ENCODE results near the gene ARNT2.

ARNT2 gene

GRCh38 chr15:80593486-80594030, 189.4 kb downstream of the ARNT2 start:
- Histone ChIP-seq H2AFZ (ENCODE audit: low read length) (no peak overlapping the region), H3K4me2 (ENCODE audit: low read length) (no peak overlapping the region), H3K27ac (ENCODE audit: low read depth, low read length, poor library complexity, severe bottlenecking) (no peak overlapping the region), H3K9me2 (ENCODE audit: low read depth, low read length) (no peaks in the 10 kb centered on the region), H3K4me1 (ENCODE audit: insufficient read depth, low read length, severe bottlenecking) (no peaks in the 10 kb centered on the region), H3K79me2 (ENCODE audit: insufficient read depth, low read length) (no peaks in the 10 kb centered on the region), H3K9me3 (ENCODE audit: low read length) (no peaks in the 10 kb centered on the region), H3K9ac (ENCODE audit: low read length) (no peak overlapping the region), H3K27me3 (ENCODE audit: insufficient read depth, low read length) (no peaks in the 10 kb centered on the region), H3F3A (ENCODE audit: insufficient read depth, low read length) (no peaks in the 10 kb centered on the region), H4K20me1 (ENCODE audit: insufficient read depth, low read length) (no peaks in the 10 kb centered on the region), H3K36me3 (ENCODE audit: insufficient read depth, low read length) (no peaks in the 10 kb centered on the region), H3K4me3 (ENCODE audit: low read depth, low read length, poor library complexity, severe bottlenecking) (no peak overlapping the region)
- TF ChIP-seq EZH2 (IDR thresholded peaks at IDR 0.05; ENCODE audit: borderline replicate concordance, low read length) (no peak), CTCF (IDR thresholded peaks at IDR 0.05; ENCODE audit: low read length) (no peak)

DNA sequence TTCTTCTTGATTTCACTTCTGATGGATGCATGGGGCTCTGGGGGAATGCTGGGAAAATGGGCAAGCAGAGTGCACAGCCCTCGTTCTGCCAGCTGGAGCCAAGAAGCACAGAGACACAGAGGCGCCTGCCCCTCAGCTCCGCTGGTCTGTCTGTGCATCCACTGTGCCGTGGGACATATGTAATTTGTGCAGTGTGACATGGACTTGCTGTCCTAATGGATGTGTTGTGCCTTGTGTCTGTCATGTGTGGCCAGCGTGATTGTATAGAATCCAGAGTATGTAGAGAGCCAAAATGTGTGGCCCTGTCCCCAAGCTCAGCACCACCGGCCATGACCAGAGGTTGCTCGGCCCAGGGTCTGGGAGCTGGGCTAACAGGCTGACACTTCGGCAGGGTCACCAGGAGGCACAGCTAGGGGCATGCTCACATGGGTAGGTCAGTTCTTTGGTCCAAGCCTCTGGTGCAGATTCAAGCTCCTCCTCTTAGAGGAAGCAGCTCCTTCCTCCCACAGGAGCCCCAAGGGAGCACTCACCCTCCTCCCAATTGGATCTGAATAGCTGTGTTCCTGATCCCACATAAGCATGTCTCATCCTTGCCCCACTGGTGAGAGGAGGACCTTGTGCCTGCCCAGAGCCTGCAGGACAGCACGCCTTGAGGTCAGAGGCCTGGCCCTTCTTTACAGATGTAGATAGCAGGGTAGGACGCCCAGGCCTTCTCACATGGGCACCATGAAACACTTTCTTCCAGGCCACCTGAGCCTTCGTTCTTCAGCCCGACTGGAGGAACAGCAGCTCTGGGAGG, 190.1 kb downstream of the ARNT2 start:
- no peak overlapping the region for H3K4me2 ChIP-seq (ENCODE audit: low read length)
- no peaks in the 10 kb centered on the region for H3K9me3 ChIP-seq (ENCODE audit: low read length)
- H3K9me2 ChIP-seq (ENCODE audit: low read depth, low read length) = no peaks in the 10 kb centered on the region
- no peaks in the 10 kb centered on the region for H3F3A ChIP-seq (ENCODE audit: insufficient read depth, low read length)
- H3K79me2 ChIP-seq (ENCODE audit: insufficient read depth, low read length) = no peaks in the 10 kb centered on the region
- no peak overlapping the region for H3K4me3 ChIP-seq (ENCODE audit: low read depth, low read length, poor library complexity, severe bottlenecking)
- H3K9ac ChIP-seq (ENCODE audit: low read length) = no peak overlapping the region
- no peaks in the 10 kb centered on the region for H3K27me3 ChIP-seq (ENCODE audit: insufficient read depth, low read length)
- no peak overlapping the region for H3K27ac ChIP-seq (ENCODE audit: low read depth, low read length, poor library complexity, severe bottlenecking)
- H3K36me3 ChIP-seq (ENCODE audit: insufficient read depth, low read length) = no peaks in the 10 kb centered on the region
- H4K20me1 ChIP-seq (ENCODE audit: insufficient read depth, low read length) = no peaks in the 10 kb centered on the region
- TF ChIP-seq EZH2 (IDR thresholded peaks at IDR 0.05; ENCODE audit: borderline replicate concordance, low read length) (no peak), CTCF (IDR thresholded peaks at IDR 0.05; ENCODE audit: low read length) (no peak)
- no peak overlapping the region for H2AFZ ChIP-seq (ENCODE audit: low read length)
- no peaks in the 10 kb centered on the region for H3K4me1 ChIP-seq (ENCODE audit: insufficient read depth, low read length, severe bottlenecking)

DNA sequence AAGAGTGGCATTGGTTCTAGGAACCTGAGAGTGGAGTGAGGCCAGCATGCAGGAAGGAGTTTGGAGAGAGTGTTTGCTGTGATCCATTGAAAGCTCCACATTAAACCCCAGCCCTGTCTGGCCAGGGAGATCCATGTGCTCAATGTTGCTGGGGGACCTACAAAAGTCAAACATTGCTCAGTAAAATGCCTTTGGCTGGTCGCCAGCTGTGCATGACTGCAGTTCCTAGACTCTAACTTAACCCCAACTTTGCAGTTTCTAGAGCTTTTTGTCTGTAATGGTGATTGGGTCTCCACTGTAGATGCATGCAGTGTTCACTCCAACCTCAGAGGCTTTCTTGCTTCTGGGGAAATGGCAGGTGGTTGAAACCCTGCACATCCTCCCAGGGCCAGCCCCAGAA, 191.2 kb downstream of the ARNT2 start:
- no peaks in the 10 kb centered on the region for H4K20me1 ChIP-seq (ENCODE audit: insufficient read depth, low read length)
- H3F3A ChIP-seq (ENCODE audit: insufficient read depth, low read length) = no peaks in the 10 kb centered on the region
- TF ChIP-seq CTCF (IDR thresholded peaks at IDR 0.05; ENCODE audit: low read length) = no peak
- no peak for TF ChIP-seq EZH2 (IDR thresholded peaks at IDR 0.05; ENCODE audit: borderline replicate concordance, low read length)

More for the DNA sequence above, 191.2 kb downstream of the ARNT2 start:
- H3K4me3 ChIP-seq (ENCODE audit: low read depth, low read length, poor library complexity, severe bottlenecking) = no peak overlapping the region
- no peaks in the 10 kb centered on the region for H3K36me3 ChIP-seq (ENCODE audit: insufficient read depth, low read length)
- no peaks in the 10 kb centered on the region for H3K27me3 ChIP-seq (ENCODE audit: insufficient read depth, low read length)
- no peak overlapping the region for H3K27ac ChIP-seq (ENCODE audit: low read depth, low read length, poor library complexity, severe bottlenecking)
- no peaks in the 10 kb centered on the region for H3K79me2 ChIP-seq (ENCODE audit: insufficient read depth, low read length)
- H3K4me2 ChIP-seq (ENCODE audit: low read length) = no peak overlapping the region
- H3K9me3 ChIP-seq (ENCODE audit: low read length) = no peaks in the 10 kb centered on the region
- no peaks in the 10 kb centered on the region for H3K4me1 ChIP-seq (ENCODE audit: insufficient read depth, low read length, severe bottlenecking)
- H3K9me2 ChIP-seq (ENCODE audit: low read depth, low read length) = no peaks in the 10 kb centered on the region
- H2AFZ ChIP-seq (ENCODE audit: low read length) = no peak overlapping the region
- H3K9ac ChIP-seq (ENCODE audit: low read length) = no peak overlapping the region

Measured in OCI-LY1 (cell line).